GM12878 (cell line): ENCODE results near the gene ATP5ME. TPM values are rescaled to one million over a fixed set of nuclear protein-coding genes. Genes with fewer than 3 reads are reported as not detected.
"Not testable (repeated sequence)": the region's sequence is repeated elsewhere in the genome, so short reads cannot be mapped to it uniquely, and the experiment has no call there.

ENCODE experiments used
- ATAC-seq: fragments of 200-7000 bp; cut with Tn5 transposase; 3 replicates; pipeline ENCODE4 v1.9.1; 2020; ENCODE audit warnings: mild to moderate bottlenecking, moderate library complexity
- BruUV-seq: library from RNA; stranded (reverse); fragments of 400-500 nt; replicated peaks from 2 replicates; lab custom pipeline; 2021; lab: Mats Ljungman, UMichigan
- CTCF ChIA-PET: fragments of 300-600 bp; sonication (Branson Sonifier 250); formaldehyde crosslinking; extraction: SDS; loops from one replicate; lab custom pipeline; 2021; ENCODE audit warnings: inconsistent platforms; lab: Yijun Ruan, JAX
- POLR2A ChIA-PET: fragments of 350-600 bp; formaldehyde crosslinking; extraction: SDS; loops from one replicate; lab custom pipeline; 2021; ENCODE audit warnings: inconsistent platforms; lab: Charles Lee
- RAD21 ChIA-PET: fragments of 300-600 bp; sonication (Branson Sonifier 250); formaldehyde crosslinking; loops from one replicate; lab custom pipeline; 2023; ENCODE audit warnings: antibody characterized with exemption; ENCODE audit not compliant: unreplicated experiment; lab: Charles Lee
- SMC1A ChIA-PET: fragments of 300-600 bp; sonication (Branson Sonifier 250); formaldehyde crosslinking; loops from one replicate; lab custom pipeline; 2023; ENCODE audit not compliant: unreplicated experiment, uncharacterized antibody; lab: Charles Lee
- DNase-seq: peaks from one replicate; pipeline ENCODE4 v3.0.0-alpha.2; 2011; ENCODE audit warnings: low read depth, low spot score
- FAIRE-seq: peaks from 3 replicates; lab custom pipeline; 2011; peaks lifted over from hg19 to GRCh38; lab: Jason Lieb, UNC
- H2AFZ ChIP-seq: 2 replicates; pipeline ENCODE4 v1.6.0; 2011; ENCODE audit warnings: low read depth, low read length, control low read depth; ENCODE audit not compliant: control insufficient read depth
- H3K27ac ChIP-seq: 2 replicates; pipeline ENCODE4 v1.5.1; 2011; ENCODE audit warnings: control low read depth; ENCODE audit not compliant: control insufficient read depth, insufficient read depth
- H3K27me3 ChIP-seq, 2 experiments: replicated peaks in 1 of 2; 2 replicates each; pipeline versions ENCODE4 v1.6.0 to v1.6.1; 2011; ENCODE audit warnings: low read length in 1 of 2; ENCODE audit not compliant: control insufficient read depth in 2 of 2, insufficient read depth in 2 of 2
- H3K36me3 ChIP-seq, 2 experiments: 2 replicates each; pipeline ENCODE4 v1.5.1; 2011; ENCODE audit warnings: low read length in 1 of 2; ENCODE audit not compliant: control insufficient read depth in 2 of 2, insufficient read depth in 2 of 2
- H3K4me1 ChIP-seq: 2 replicates; pipeline ENCODE4 v1.6.1; 2011; ENCODE audit warnings: mild to moderate bottlenecking, low read length, moderate library complexity, mixed read lengths; ENCODE audit not compliant: control insufficient read depth, insufficient read depth
- H3K4me2 ChIP-seq: 2 replicates; pipeline ENCODE4 v1.6.0; 2011; ENCODE audit warnings: control low read depth; ENCODE audit not compliant: control insufficient read depth, insufficient read depth
- H3K4me3 ChIP-seq: fragments of 200-600 bp; sonication (generic); 2 replicates; pipeline ENCODE4 v1.5.1; 2016
- H3K79me2 ChIP-seq: 2 replicates; pipeline ENCODE4 v1.6.0; 2011; ENCODE audit warnings: low read length; ENCODE audit not compliant: control insufficient read depth, insufficient read depth
- H3K9ac ChIP-seq: 2 replicates; pipeline ENCODE4 v1.8.0; 2011; ENCODE audit warnings: low read length, control low read depth, mixed read lengths; ENCODE audit not compliant: control insufficient read depth, insufficient read depth
- H3K9me3 ChIP-seq: replicated peaks from 3 replicates; pipeline ENCODE4 v1.5.1; 2011; ENCODE audit warnings: mild to moderate bottlenecking, low read length; ENCODE audit not compliant: control insufficient read depth, insufficient read depth
- H4K20me1 ChIP-seq: 2 replicates; pipeline ENCODE4 v1.6.0; 2011; ENCODE audit not compliant: control insufficient read depth, insufficient read depth
- EED ChIP-seq: sonication (generic); IDR thresholded peaks from 2 replicates; pipeline ENCODE4 v1.6.1; 2016; ENCODE audit warnings: antibody characterized with exemption, low read depth
- ETV6 ChIP-seq, 2 experiments: fragments of 450-650 bp in 1 of 2; IDR thresholded peaks in 1 of 2; conservative IDR thresholded peaks in 1 of 2; 2 replicates each; pipeline ENCODE4 v1.6.1; 2014; ENCODE audit warnings: antibody characterized with exemption in 1 of 2, borderline replicate concordance in 1 of 2, low read depth in 1 of 2, mild to moderate bottlenecking in 1 of 2, moderate library complexity in 1 of 2
- FOXM1 ChIP-seq: IDR thresholded peaks from 2 replicates; pipeline ENCODE4 v1.6.1; 2012; ENCODE audit warnings: low read depth, mild to moderate bottlenecking, inconsistent platforms, low read length, moderate library complexity
- GABPA ChIP-seq: IDR thresholded peaks from 2 replicates; pipeline ENCODE4 v1.6.1; 2014; ENCODE audit warnings: antibody characterized with exemption, low read depth, mild to moderate bottlenecking, inconsistent platforms
- MEF2A ChIP-seq: IDR thresholded peaks from 2 replicates; pipeline ENCODE4 v1.6.1; 2011; ENCODE audit warnings: low read depth, mild to moderate bottlenecking, low read length, moderate library complexity; ENCODE audit not compliant: insufficient read depth
- NFYA ChIP-seq: IDR thresholded peaks from 2 replicates; pipeline ENCODE4 v1.6.1; 2011; ENCODE audit warnings: low read depth, mild to moderate bottlenecking, low read length, improper control_type of control experiment, borderline replicate concordance
- SMAD5 ChIP-seq: IDR thresholded peaks from 2 replicates; pipeline ENCODE4 v1.6.1; 2016; ENCODE audit warnings: antibody characterized with exemption, low read depth
- SMARCA5 ChIP-seq: fragments of 450-650 bp; IDR thresholded peaks from 2 replicates; pipeline ENCODE4 v1.6.1; 2017; ENCODE audit warnings: mild to moderate bottlenecking
- TAF1 ChIP-seq: IDR thresholded peaks from 2 replicates; pipeline ENCODE4 v1.6.1; 2011; ENCODE audit warnings: mild to moderate bottlenecking, low read depth, low read length, borderline replicate concordance
- YBX1 ChIP-seq: fragments of 450-650 bp; IDR thresholded peaks from 2 replicates; pipeline ENCODE4 v1.6.1; 2016; ENCODE audit warnings: antibody characterized with exemption
- ZSCAN29 ChIP-seq: fragments of 450-650 bp; IDR thresholded peaks from 2 replicates; pipeline ENCODE4 v1.6.1; 2017; ENCODE audit warnings: mild to moderate bottlenecking, moderate library complexity
- WGBS: methylation state at CpG from one replicate; pipeline ENCODE4 v1.1.6; 2016; ENCODE audit warnings: low lambda C conversion rate; ENCODE audit not compliant: insufficient replicate concordance, insufficient coverage; ENCODE audit errors: missing lambda C conversion rate; 5-methylcytosine and 5-hydroxymethylcytosine counted together
- in situ Hi-C: fragments of 300-500 bp; cut with MboI; formaldehyde crosslinking; loops from 9 replicates; pipeline ENCODE4 v1.14.3; 2018; ENCODE audit warnings: mixed read lengths
- intact Hi-C: fragments of 100-400 bp; cut with micrococcal nuclease; formaldehyde crosslinking; loops from one replicate; pipeline ENCODE4 v1.14.2; 2022; ENCODE audit not compliant: unreplicated experiment
- polyA plus RNA-seq, 11 experiments: library from polyadenylated mRNA; depleted of rRNA in 4 of 11; unstranded in 6 of 11; stranded (reverse) in 5 of 11; fragments of >200 nt; fragmentation: Nextera tagmentation in 4 of 11; fragmentation: Illumina TruSeq in 1 of 11; extraction: Ambion mirVana in 4 of 11; extraction: Trizol in 1 of 11; gene quantifications; 1 replicate in 1 of 11; 2 replicates in 10 of 11; pipeline versions ENCODE4 v1.2.1 to v1.2.3, GENCODE V29; 2011 to 2016; ENCODE audit warnings: inconsistent platforms in 2 of 11, missing spikeins in 2 of 11, low read depth in 1 of 11
- total RNA-seq, 4 experiments: library from RNA; depleted of rRNA in 3 of 4; stranded (reverse); fragments of >200 nt in 3 of 4; fragmentation: Illumina TruSeq in 1 of 4; extraction: Trizol in 1 of 4; gene quantifications; 2 replicates each; pipeline versions ENCODE4 v1.2.1 to v1.2.3, GENCODE V29; 2013 to 2021
- TF ChIP-seq, protein P1 (sequence below): IDR thresholded peaks from 2 replicates; pipeline ENCODE4 v1.6.1; 2012; ENCODE audit warnings: low read depth, low read length, improper control_type of control experiment
- TF ChIP-seq, protein P2 (sequence below): fragments of 450-650 bp; conservative IDR thresholded peaks from 2 replicates; pipeline ENCODE4 v1.6.1; 2017; ENCODE audit warnings: mild to moderate bottlenecking, moderate library complexity

ATP5ME gene
- total and polyA plus RNA-seq, 10 of the 15 experiments (the other 5 are each of a cell fraction or from before 2014, with no cell fraction given): 279 to 2,374 (median 509) TPM

DNA sequence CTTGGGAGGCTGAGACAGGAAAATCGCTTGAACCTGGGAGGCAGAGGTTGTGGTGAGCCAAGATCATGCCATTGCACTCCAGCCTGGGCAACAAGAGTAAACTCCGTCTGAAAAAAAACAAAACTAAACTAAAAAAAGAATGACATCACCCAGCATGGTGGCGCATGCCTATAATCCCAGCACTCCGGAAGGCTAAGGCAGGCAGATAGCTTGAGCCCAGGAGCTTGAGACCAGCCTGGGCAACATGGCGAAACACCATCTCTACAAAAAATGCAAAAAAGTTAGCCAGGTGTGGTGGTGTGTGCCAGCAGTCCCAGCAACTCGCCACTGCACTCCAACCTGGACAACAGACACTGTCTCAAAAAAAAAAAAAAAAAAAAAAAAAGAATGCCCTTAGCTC, 31.7 kb downstream of the ATP5ME start:
- ChIA-PET POLR2A (interaction anchor here (0.6 kb wide), 1 partner anchor 1149 kb away, joined by 7 read pairs; no protein-coding TSS in a partner anchor), SMC1A (interaction anchor here (0.6 kb wide), 1 partner anchor 380 kb away, joined by 4 read pairs; no protein-coding TSS in a partner anchor)
- BruUV-seq, H3K9ac ChIP-seq, H3K9me3 ChIP-seq, CTCF ChIA-PET, FAIRE-seq, H3K4me1 ChIP-seq, H3K79me2 ChIP-seq, H3K27me3 ChIP-seq, DNase-seq, ATAC-seq, H3K36me3 ChIP-seq, H3K27ac ChIP-seq, H3K4me3 ChIP-seq, H2AFZ ChIP-seq, intact Hi-C loops, in situ Hi-C loops, RAD21 ChIA-PET, H3K4me2 ChIP-seq, H4K20me1 ChIP-seq: not testable (repeated sequence)
- WGBS: 30% methylated on average over 6 of the region's 6 CpGs

DNA sequence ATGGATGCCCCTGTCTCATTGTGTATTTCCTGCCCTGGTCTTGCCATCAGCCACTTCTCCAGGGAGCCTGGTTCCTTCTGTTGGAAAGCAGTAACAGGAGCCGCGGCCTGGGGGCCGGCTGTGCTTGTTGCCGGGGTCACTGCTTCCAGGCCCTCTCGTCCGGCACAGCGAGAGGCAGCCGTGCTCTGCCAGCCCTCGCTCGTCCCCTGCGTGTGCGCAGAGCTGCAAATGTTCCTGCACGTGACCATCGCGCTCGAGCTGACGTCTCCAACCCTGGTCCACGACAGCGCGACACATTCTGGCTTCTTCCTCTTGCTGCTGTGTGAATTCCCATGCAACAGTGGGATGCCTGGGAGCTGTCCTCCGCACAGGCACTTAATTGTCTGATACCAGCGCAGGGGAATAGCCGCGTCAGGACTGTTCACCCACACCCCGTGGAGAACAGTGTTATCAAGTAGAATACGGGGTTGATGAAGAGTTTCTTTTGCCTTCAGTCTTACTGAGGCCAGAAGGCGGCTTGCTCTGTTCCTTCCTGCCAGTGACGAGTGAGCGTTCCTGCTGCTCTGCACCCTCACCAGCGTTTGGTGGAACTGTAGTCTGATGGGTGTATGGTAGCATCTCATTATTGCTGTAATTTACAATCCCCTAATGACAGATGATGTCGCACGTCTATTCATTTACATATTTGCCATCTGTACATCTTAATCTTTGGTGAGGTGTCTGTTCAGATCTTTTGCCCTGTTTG, 36.4 kb downstream of the ATP5ME start:
- ChIA-PET POLR2A (no interaction called here), SMC1A (no interaction called here), CTCF (no interaction called here), RAD21 (no interaction called here)
- Histone ChIP-seq H2AFZ (no peak overlapping the region), H3K79me2 (no peaks in the 10 kb centered on the region), H3K4me2 (no peak overlapping the region), H3K27me3 (no peaks in the 10 kb centered on the region), H3K27ac (no peak overlapping the region), H3K36me3 (no peaks in the 10 kb centered on the region), H3K4me3 (no peak overlapping the region), H4K20me1 (no peaks in the 10 kb centered on the region), H3K9ac (no peak overlapping the region), H3K9me3 (no peaks in the 10 kb centered on the region; the same call in 2 of the 3 replicates), H3K4me1 (no peaks in the 10 kb centered on the region)
- TF ChIP-seq FOXM1 (no peak), NFYA (no peak), SMAD5 (no peak), YBX1 (no peak), EED (no peak), GABPA (no peak), TAF1 (no peak), ZSCAN29 (no peak), ETV6 (conservative IDR thresholded peaks at IDR 0.05 in 1 of 2, IDR thresholded peaks at IDR 0.05 in 1 of 2; ENCODE audit: borderline replicate concordance in 1 of 2, low read depth in 1 of 2) (no peak), SMARCA5 (no peak), MEF2A (no peak)
- TF ChIP-seq, protein P1, sequence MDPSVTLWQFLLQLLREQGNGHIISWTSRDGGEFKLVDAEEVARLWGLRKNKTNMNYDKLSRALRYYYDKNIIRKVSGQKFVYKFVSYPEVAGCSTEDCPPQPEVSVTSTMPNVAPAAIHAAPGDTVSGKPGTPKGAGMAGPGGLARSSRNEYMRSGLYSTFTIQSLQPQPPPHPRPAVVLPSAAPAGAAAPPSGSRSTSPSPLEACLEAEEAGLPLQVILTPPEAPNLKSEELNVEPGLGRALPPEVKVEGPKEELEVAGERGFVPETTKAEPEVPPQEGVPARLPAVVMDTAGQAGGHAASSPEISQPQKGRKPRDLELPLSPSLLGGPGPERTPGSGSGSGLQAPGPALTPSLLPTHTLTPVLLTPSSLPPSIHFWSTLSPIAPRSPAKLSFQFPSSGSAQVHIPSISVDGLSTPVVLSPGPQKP: no peak
- TF ChIP-seq, protein P2, sequence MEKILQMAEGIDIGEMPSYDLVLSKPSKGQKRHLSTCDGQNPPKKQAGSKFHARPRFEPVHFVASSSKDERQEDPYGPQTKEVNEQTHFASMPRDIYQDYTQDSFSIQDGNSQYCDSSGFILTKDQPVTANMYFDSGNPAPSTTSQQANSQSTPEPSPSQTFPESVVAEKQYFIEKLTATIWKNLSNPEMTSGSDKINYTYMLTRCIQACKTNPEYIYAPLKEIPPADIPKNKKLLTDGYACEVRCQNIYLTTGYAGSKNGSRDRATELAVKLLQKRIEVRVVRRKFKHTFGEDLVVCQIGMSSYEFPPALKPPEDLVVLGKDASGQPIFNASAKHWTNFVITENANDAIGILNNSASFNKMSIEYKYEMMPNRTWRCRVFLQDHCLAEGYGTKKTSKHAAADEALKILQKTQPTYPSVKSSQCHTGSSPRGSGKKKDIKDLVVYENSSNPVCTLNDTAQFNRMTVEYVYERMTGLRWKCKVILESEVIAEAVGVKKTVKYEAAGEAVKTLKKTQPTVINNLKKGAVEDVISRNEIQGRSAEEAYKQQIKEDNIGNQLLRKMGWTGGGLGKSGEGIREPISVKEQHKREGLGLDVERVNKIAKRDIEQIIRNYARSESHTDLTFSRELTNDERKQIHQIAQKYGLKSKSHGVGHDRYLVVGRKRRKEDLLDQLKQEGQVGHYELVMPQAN: no peak
- no TSS peak for BruUV-seq
- FAIRE-seq (no peak), DNase-seq (no peak), ATAC-seq (no peak)
- in situ Hi-C loops: no loop called here
- intact Hi-C loops: no loop called here
- 76% methylated on average over 32 of the region's 32 CpGs for WGBS
